T follicular helper cell (primary cell): ENCODE data around the gene ARHGDIA.

Experiments used
- DNase-seq: peaks from one replicate; pipeline ENCODE4 v3.0.0-alpha.2; 2020; ENCODE audit warnings: low read depth

ARHGDIA gene

GRCh38 chr17:81888988-81889595 lies 18.0 kb upstream of the ARHGDIA start:
- no peak for DNase-seq

DNA sequence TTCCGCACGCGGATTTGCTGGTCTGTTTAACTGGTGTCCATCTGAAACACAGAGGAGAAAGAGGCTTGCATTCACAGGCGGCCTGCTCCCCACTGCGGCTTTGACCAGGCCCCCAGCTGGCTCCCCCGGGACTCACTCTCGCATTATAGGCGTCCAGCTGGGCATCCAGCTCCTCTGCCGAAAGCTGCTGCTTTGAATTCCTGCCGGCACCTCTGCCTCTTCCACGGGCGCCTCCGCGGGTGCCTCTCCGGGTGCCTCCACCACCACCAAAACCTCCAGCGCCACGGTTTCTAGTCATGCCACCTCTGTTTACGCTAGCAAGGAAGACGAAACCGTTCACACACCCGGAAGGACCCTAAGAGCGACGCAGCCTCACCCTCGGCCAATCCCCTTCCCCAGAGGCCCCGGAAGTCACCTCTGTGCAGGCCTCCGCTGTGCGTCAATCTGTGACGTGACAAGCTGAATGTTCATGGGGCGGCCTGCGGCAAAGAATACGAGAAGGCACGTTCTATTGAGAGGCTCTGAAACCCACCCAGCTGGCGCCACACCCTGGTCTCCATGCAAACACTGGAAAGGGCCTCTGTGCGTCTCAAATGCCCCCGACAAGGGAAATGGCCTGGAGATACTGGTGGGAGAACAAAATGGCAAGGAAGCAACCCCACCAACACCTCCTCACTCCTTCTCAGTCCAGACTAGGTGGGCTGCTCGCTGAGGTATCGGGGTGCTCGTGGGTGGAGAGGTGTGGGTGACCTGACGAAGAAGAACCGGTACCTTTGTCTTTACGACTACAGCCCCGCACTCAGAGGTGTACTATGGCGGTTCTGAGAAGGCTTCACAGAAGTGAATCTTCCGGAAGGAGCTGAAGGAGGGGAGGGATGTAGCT lies 17.2 kb upstream of the ARHGDIA start:
- no peak for DNase-seq

DNA sequence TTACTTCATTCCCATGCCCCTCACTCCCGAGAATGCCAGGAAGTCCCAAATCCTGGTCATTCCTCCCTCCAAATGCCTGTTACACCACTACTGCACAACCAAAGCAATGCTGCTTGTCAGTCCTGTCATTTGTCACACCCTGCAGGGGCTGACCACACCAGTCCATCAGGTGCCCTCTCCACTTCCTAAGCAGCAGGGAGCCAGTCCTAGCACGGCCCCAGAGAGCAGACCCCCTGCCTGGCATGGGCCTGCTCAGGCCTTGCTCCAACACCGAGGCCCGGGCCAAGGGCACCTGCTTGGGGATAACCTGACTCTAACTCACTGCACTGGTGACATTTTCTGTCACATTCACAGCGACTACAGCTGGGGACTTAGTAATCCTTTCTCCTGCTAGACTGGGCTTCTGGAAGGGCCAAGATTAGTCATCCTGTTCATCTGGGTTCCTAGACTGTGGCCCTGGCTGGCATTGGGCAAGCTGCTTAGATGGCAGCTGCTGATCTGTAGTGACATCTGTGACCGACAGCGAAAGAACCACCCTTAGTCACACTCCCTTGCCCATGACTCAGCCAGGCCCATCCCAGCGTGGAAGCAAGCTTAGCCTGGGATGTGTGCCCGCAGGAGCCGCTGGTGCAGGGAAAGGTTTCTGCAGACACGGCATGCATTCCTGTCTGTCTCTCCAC lies 14.9 kb upstream of the ARHGDIA start:
- no peak for DNase-seq

GRCh38 chr17:81885454-81885853 lies 14.3 kb upstream of the ARHGDIA start:
- DNase-seq: no peak

DNA sequence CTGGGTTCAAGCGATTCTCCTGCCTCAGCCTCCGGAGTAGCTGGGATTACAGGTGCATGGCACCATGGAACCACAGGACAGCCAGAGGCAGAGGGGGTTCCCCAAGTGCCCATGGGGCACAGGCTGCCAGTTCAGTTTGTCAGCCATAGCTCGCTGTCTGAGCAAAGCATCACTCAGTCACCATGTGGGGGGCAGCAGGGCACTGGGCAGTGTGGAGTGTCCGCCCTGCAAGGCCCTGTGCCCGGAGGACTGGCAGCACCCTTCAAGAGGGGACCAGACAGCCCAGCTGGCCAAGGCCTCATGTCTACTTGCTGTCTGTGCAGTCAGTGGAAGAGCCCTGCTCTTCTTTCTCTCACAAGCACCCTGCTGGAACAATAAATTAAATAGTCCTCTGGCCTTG lies 13.8 kb upstream of the ARHGDIA start:
- DNase-seq: no peak

DNA sequence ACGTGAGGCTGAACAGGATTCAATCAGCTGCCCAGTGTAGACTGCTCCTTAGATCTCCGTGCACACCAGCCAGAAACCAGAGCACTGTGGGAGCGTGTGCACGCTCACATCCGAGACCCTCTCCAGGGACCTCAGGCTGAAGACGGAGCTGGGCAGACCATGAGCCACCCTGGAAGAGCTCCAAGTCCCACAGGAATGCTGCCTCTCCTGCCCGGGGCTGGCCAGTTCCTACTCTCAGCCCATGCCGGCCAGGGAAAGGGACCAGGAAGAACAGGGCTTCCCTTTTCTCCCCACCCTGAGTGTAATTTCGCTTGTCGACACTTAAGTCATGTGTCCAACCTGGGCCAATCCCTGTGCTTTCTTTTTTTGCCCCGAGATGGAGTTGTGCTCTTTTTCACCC lies 13.4 kb upstream of the ARHGDIA start:
- no peak for DNase-seq

GRCh38 chr17:81879121-81879520 lies 8.0 kb upstream of the ARHGDIA start:
- DNase-seq: no peak

GRCh38 chr17:81878294-81878693 lies 7.2 kb upstream of the ARHGDIA start:
- no peak for DNase-seq

DNA sequence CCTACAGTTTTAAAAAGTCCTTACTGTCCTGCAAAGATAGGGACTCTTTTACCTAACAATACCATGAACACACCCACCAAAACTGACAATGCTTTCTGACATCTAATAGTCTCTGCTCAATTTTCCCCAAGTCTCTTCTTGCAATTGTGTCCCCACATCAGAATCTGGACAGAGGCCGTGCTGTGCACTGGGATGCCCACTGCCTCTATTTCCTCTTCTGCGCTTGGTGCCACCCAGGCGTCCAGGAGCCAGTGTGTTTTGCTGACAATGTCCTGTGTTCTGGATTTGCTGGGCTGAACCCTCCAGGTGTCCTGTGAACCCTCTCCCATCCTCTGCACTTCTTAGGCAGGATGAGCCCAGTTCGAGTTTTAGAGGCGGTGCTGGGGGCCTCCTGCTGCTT lies 6.4 kb upstream of the ARHGDIA start:
- DNase-seq: no peak

DNA sequence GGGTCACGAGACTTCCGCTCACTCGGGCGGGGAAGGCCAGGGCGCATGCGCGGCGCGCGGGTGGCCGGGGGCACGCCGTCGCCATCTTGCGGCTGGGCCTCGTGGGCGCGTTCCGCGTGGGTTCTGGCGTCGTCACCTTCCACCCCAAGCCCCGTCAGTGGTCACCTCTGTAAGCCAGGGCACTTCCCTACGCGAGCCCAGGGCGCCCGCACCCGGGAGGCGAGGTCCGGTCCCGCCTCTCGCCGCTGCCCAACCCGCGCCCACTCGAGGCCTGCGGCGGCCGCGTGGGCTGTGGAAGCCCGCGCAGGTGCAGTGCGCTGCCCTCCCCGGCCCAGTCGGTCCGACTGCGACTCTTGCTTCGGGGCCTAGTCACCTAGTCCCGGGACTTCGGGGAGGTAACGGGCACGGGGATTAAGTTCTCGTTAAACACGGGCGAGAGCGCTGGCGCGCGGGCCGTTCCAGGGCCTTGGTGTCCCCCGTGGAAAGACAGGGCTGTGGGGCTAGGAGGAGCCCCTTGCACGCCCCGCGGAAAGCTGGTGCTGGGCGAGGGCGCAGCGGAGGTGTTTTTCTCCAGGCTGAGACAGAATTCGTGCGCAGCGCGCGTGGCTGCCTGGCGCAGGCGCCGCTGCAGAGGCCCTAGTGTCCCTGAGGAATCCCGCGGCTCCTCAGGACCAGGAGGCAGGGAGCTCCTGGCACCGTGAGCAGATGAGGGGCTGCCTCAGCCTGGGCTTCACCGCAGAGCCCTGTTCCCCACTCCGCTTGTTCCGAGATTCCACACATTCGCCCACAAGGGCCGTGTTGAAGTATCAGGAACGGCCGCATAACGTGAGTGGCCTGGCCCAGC lies 472 bp upstream of the ARHGDIA start:
- peak; percentile 93 for DNase-seq

DNA sequence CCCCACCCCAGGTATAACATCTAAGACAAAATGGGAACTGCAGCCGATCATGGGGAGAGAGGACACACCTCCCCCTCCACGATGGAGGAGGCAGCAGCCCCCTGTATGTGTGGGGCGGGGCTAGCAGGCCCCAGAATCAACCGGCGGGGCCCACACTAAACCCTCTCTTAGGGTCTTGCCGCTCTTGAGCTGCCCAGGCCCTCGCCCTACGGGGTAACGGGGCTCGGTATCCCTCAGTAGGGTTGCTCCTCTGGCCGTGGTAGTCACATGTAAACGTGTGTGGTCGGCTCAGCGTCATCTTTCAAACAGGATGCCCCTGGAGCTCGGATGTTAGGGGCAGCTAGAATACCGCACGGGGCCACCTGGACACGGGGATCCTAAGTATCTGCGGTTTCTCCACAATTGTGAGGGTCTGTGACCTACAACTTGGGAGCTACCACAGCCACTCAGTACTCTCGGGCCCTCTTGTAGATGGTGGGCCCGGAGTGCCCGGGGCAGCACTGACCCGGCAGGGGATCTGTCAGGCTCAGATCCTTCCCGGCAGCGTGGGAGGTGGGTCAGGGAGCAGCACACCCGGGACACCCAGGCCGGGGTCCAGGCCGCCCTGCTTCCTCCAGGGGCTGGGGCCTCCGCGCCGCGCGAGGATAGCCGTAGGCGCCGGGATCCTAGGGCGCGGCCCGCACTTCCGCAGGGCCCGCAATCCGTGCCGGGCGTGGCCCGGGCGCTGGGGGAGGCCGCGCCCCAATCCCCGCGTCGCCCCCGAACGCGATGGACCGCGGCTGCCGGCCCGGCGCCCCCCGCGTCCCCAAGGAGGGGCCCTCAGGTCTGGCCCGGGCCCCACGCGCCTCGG lies 781 bp downstream of the ARHGDIA start:
- no peak for DNase-seq

GRCh38 chr17:81869221-81870130 lies 1.7 kb downstream of the ARHGDIA start:
- DNase-seq: no peak

DNA sequence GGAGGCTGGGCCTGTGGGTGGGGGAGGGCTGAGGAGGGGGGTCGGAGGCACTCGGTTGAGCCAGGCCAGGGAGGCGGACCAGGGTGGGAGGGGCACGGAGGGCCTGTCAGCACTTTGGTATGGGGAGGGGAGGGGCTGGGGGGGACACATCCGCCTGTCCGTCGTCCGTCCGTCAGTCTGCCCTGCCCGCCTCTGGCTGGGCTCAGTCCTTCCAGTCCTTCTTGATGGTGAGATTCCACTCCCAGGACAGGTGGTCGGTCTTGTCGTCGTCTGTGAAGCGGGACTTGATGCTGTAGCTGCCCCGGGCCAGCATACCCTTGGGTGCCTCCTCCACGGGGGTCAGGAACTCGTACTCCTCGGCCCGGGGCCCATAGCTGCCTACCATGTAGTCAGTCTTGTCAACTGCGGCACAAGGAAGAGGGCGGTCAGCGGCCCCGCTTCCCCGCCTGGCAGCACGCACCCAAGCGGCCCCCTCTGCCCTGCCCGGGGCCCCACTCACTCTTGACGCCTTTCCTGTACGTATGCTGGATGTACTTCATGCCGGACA lies 2.4 kb downstream of the ARHGDIA start:
- DNase-seq: no peak

GRCh38 chr17:81867991-81868673 lies 3.0 kb downstream of the ARHGDIA start:
- DNase-seq: no peak

DNA sequence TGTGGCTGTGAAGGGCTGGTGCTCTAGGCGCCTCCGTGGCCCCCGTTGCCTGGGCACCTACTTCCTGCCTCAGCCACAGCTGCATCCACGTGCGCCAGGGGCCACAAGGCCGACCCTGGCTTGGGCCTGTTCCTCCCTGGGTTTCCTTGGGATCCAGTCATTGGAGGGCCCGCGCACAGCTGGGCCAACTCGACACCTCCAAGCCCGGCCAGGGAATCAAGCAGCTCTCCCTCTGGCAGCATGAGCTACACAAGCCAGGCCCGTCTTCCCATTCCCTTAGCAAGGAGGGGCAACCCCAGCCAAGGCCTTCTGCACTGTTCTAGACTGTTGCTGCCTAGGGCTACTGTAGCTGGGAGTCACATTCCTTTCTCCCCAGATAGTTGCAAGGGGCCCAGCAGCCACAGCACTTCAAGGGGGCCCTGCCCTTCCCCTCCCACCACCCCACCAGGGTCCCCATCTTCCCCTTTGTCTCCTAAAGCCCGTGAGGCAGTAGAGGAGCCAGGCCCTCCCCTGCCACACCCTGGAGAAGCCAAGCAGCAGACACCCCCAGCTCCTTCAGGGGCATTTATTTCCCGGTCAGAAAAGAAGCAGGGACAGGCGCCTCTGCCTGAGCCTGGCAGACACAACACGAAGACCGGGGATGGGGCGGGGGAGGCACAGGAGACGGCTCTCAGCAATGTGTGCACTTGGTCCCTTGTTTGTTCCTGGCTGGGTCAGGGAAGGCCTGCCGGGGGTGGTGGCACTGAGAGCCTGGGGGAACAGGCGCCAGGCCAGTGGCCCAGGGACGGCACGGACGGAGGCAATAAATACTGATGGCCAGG lies 3.8 kb downstream of the ARHGDIA start:
- no peak for DNase-seq

DNA sequence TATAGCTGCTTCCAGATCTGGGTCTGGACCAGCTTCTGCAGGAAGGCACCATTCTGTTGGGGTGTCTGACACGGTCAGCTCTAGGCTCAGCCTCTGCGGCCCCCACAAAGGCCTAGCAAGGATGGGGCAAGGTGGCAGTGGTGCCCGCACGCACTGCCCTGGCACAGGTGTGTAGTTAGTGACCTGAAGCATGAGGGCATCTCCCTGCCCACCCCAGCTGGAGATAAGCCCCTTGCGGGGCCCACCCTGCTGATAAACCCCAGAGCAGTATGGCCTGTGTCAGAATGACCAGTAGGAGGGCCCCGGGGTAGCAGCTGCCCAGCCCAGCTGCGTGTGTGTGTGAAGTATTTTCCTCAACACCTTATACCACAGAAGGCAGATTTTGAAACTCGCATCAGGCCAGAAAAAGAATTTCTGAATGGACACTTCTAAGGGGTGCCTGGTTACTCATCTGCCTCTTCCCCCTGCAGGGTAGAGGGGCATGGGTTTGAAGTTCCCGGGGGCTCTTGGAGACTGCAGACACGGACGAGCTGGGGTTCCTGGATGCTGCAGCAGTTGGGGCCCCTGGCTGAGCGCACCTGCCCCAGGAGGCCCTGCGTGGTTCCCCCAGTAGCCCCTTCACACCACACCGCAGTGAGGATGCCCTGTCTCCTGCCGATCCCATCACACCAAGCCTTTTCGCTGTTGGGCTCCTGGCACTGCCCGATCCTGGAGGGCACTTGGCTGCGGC lies 4.5 kb downstream of the ARHGDIA start:
- no peak for DNase-seq

DNA sequence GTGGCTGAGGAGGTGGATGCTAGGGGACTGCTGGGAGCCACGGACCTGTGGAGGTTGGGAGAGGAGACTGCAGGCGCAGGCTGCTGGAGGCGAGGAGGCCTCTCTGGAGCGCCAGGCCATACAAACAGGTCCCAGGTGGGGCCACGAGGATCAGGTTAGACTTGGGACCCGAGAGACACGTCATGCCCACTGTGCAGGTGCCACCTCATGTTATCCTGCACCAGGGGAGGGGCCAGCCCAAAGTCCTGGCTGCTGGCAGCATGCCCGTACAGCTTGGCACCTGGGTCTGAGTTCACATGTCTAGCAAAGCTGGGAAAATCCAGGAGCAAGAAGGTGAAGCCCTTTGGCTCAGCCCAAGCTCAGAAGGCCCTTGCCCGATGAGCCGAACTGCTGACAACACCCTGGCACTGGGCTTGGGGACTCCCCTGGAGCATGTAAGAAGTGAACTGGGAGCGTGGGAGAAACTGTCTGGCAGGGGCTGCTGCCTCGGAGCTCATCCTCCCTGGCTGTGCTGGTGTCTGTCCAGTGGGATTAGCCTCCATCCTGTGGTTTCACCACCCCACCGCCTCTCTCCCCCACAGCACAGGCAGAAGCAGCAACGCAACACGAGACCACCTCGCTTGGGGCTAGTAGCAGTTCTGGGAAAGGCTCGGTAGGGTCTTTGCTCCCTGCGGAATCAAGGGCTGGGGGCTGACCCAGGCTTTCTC lies 5.3 kb downstream of the ARHGDIA start:
- no peak for DNase-seq
